T-helper 22 cell (primary cell): ENCODE results near the gene ATP5F1B.

Experiments used
- DNase-seq: peaks from one replicate; pipeline ENCODE4 v3.0.0-alpha.2; 2020; ENCODE audit warnings: low read depth

Gene ATP5F1B

GRCh38 chr12:56616925-56617324 lies 28.9 kb downstream of the ATP5F1B start:
- DNase-seq, result no peak

GRCh38 chr12:56616244-56616643 lies 29.5 kb downstream of the ATP5F1B start:
- no peak for DNase-seq

DNA sequence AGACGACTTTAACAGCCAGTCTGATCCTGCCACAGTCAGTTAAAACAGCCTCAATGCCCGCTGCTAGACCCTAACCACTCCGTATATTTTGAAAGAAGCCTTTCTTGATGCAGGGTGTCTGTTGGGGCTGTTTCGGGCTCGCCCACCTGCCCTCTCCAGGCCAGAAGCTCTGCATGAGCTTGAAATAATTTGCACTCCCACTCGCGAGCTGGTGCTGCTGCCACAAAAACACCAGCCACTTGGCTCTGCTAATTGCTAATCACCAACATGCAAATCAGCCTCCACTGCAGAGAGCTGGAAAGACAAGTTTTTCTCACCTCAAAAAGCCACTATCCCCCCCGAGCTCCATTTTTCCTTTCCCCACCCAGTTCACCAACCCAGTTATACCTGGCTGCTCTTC lies 31.2 kb downstream of the ATP5F1B start:
- no peak for DNase-seq

DNA sequence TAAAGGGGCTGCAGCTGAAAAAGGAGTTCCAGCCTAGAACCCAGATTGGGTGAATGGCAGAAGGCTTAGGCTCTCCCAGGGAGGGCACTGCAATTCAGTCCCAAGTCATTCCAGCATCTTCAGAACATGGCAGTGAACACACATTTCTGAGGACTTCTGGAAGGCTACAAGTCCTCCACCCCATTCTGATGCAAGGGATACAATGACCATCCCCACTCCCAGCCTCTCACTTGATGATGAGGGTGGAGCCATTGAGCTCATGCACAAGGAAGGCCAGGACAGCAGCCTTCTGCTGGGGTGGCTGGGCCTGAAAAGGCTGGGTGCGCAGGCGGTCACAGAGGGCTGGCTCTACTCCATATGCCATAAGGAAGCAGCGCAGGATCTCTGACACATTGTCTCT lies 41.4 kb downstream of the ATP5F1B start:
- no peak for DNase-seq

- no peak for DNase-seq
These were observed 43.5 kb downstream of the ATP5F1B start for GRCh38 chr12:56602239-56602638.

GRCh38 chr12:56601503-56601902 lies 44.3 kb downstream of the ATP5F1B start:
- DNase-seq, result peak; percentile 5

GRCh38 chr12:56600753-56601152 lies 45.0 kb downstream of the ATP5F1B start:
- DNase-seq, result no peak

GRCh38 chr12:56599797-56600196 lies 46.0 kb downstream of the ATP5F1B start:
- no peak for DNase-seq

- DNase-seq, result no peak
These were observed 46.7 kb downstream of the ATP5F1B start for GRCh38 chr12:56599041-56599440.

- no peak for DNase-seq
These were observed 49.0 kb downstream of the ATP5F1B start for GRCh38 chr12:56596815-56597214.

- DNase-seq, result peak; percentile 23
These were observed 51.7 kb downstream of the ATP5F1B start for GRCh38 chr12:56593909-56594621.

GRCh38 chr12:56591961-56592360 lies 53.8 kb downstream of the ATP5F1B start:
- no peak for DNase-seq

DNA sequence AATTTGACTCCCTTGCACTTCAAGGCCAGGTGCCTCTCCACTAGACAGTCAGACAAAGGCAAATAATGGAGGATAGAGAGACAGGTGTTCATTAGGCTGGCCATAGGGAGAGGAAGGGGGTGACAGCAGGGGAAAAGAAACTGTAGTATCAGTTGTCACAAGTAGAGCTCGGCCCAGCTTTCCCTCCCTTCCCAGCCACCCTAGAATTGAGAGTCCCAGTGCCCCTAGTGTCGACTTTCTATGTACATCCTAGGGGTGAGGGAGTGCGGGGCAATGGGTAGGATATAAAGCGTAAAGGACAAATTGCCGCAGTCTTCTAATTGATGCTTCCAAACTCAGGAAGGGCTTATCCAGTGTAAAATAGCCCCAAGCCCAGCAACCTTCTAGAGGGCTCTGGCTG lies 54.7 kb downstream of the ATP5F1B start:
- DNase-seq, result no peak

GRCh38 chr12:56590237-56590830 lies 55.5 kb downstream of the ATP5F1B start:
- DNase-seq, result no peak

GRCh38 chr12:56589783-56590182 lies 56.0 kb downstream of the ATP5F1B start:
- no peak for DNase-seq
